Lung (tissue), 12 donors: ENCODE data around the gene IFIH1. TPM values are rescaled to one million over a fixed set of nuclear protein-coding genes. Genes with fewer than 3 reads are reported as not detected.

Experiments used
- ATAC-seq: fragments of 200-7000 bp; cut with Tn5 transposase; one replicate; pipeline ENCODE4 v1.9.1; 2020; ENCODE audit warnings: moderate number of reproducible peaks; ENCODE audit not compliant: insufficient read depth, low FRiP score
- DNase-seq, 3 donors: peaks; one replicate each; pipeline ENCODE4 v3.0.0-alpha.2; 2013 to 2017
- H3K27ac ChIP-seq, 2 donors: one replicate each; pipeline ENCODE4 v1.5.1; 2013; ENCODE audit warnings: mild to moderate bottlenecking in 2 of 2, moderate library complexity in 2 of 2, control low read depth in 1 of 2, inconsistent platforms in 1 of 2, low read depth in 1 of 2, low read length in 1 of 2
- H3K27me3 ChIP-seq, 3 donors: one replicate each; pipeline ENCODE4 v1.5.1; 2013; ENCODE audit warnings: low read length in 2 of 3; ENCODE audit not compliant: control insufficient read depth in 3 of 3, insufficient read depth in 3 of 3
- H3K36me3 ChIP-seq, 4 donors: one replicate each; pipeline ENCODE4 v1.5.1; 2013; ENCODE audit warnings: low read length in 4 of 4, mild to moderate bottlenecking in 1 of 4, moderate library complexity in 1 of 4; ENCODE audit not compliant: control insufficient read depth in 4 of 4, insufficient read depth in 4 of 4
- H3K4me1 ChIP-seq, 5 donors: one replicate each; pipeline ENCODE4 v1.5.1; 2013; ENCODE audit warnings: low read length in 5 of 5, mild to moderate bottlenecking in 2 of 5, moderate library complexity in 1 of 5; ENCODE audit not compliant: control insufficient read depth in 5 of 5, insufficient read depth in 5 of 5
- H3K4me3 ChIP-seq: one replicate; pipeline ENCODE4 v1.5.1; 2013; ENCODE audit warnings: mild to moderate bottlenecking, control low read depth, moderate library complexity
- H3K9ac ChIP-seq, 2 donors: one replicate each; pipeline ENCODE4 v1.5.1; 2013; ENCODE audit warnings: low read length in 2 of 2, control low read depth in 1 of 2; ENCODE audit not compliant: insufficient read depth in 1 of 2
- H3K9me3 ChIP-seq, 4 donors: one replicate each; pipeline ENCODE4 v1.5.1; 2013; ENCODE audit warnings: low read length in 3 of 4, mild to moderate bottlenecking in 1 of 4, moderate library complexity in 1 of 4; ENCODE audit not compliant: control insufficient read depth in 4 of 4, insufficient read depth in 3 of 4
- CTCF ChIP-seq: IDR thresholded peaks from 2 replicates; pipeline ENCODE4 v1.5.1; 2012; ENCODE audit warnings: mild to moderate bottlenecking; ENCODE audit errors: control extremely low read depth, extremely low read depth
- WGBS, 2 donors: extraction: QIAGEN DNeasy Blood & Tissue Kit; methylation state at CpG; one replicate each; pipeline ENCODE4 v1.1.7; 2013; 5-methylcytosine and 5-hydroxymethylcytosine counted together
- polyA plus RNA-seq, 2 donors: library from polyadenylated mRNA; stranded (reverse); fragments of 200-250 nt; gene quantifications; one replicate each; pipeline ENCODE4 v1.2.1, GENCODE V29; 2013
- total RNA-seq, 2 donors: library from RNA; depleted of rRNA in 1 of 2; stranded (reverse); fragments of >200 nt in 1 of 2; gene quantifications; one replicate each; pipeline ENCODE4 v1.2.1, GENCODE V29; 2014 to 2021
- donor health status: control.
- donor health status: control.
- donor health status: Bipolar disorder and iron deficiency.
- donor health status: healthy.
- donor health status: DM: yes; HTN: yes; CAD: no.

Gene IFIH1
- total and polyA plus RNA-seq, 4 donors = 9.4 to 26.1 (median 20.1) TPM

GRCh38 chr2:162256591-162256991, 61.9 kb downstream of the IFIH1 start:
- ATAC-seq (no peak), DNase-seq (peak; percentile 35 to 83 (median 82))
- Histone ChIP-seq H3K4me3 (no peak overlapping the region), H3K27me3 (no peaks in the 10 kb centered on the region), H3K9me3 (no peaks in the 10 kb centered on the region), H3K9ac (no peak overlapping the region), H3K36me3 (no peaks in the 10 kb centered on the region), H3K4me1 (peaks cover 0 to 13% (median 1%) of the 10 kb centered on the region in 5 donors), H3K27ac (peak overlapping the region in 1 of 2 donors; percentile 21)
- 82 to 94% methylated on average over 2 of the region's 2 CpGs for WGBS, 2 donors
- TF ChIP-seq CTCF = no peak

GRCh38 chr2:162254236-162254871, 64.1 kb downstream of the IFIH1 start:
- WGBS, 2 donors = 63 to 74% methylated on average over 2 of the region's 2 CpGs
- Histone ChIP-seq H3K27ac (no peak overlapping the region), H3K4me1 (peaks cover 0 to 9% (median 0%) of the 10 kb centered on the region in 5 donors), H3K9ac (no peak overlapping the region), H3K4me3 (no peak overlapping the region), H3K36me3 (peaks cover 0 to 3% (median 0%) of the 10 kb centered on the region in 4 donors), H3K9me3 (peaks cover 0 to 4% (median 2%) of the 10 kb centered on the region in 4 donors), H3K27me3 (no peaks in the 10 kb centered on the region)
- DNase-seq (no peak), ATAC-seq (no peak)
- no peak for TF ChIP-seq CTCF

- H3K4me1 ChIP-seq = peaks cover 0 to 9% (median 0%) of the 10 kb centered on the region in 5 donors
- H3K36me3 ChIP-seq = peaks cover 0 to 3% (median 0%) of the 10 kb centered on the region in 4 donors
- DNase-seq = no peak
- no peak overlapping the region for H3K4me3 ChIP-seq
- 93% methylated on average over 3 of the region's 3 CpGs for WGBS, 2 donors
- H3K9ac ChIP-seq = no peak overlapping the region
- TF ChIP-seq CTCF = no peak
- peaks cover 0 to 4% (median 2%) of the 10 kb centered on the region in 4 donors for H3K9me3 ChIP-seq
- ATAC-seq = no peak
- H3K27me3 ChIP-seq = no peaks in the 10 kb centered on the region
- no peak overlapping the region for H3K27ac ChIP-seq
Measured at GRCh38 chr2:162253435-162253834, 65.0 kb downstream of the IFIH1 start.
